KMS-11 (cell line): ENCODE data around the gene ASB6.

Experiments
- H2AFZ ChIP-seq: fragments of 200-600 bp; sonication (generic); 2 replicates; pipeline ENCODE4 v1.6.1; 2016; ENCODE audit warnings: antibody characterized with exemption, mixed run types, low read depth
- H3K27ac ChIP-seq: fragments of 200-600 bp; sonication (generic); 2 replicates; pipeline ENCODE4 v1.6.1; 2016; ENCODE audit warnings: mild to moderate bottlenecking, mixed run types
- H3K27me3 ChIP-seq: fragments of 200-600 bp; sonication (generic); 2 replicates; pipeline ENCODE4 v1.6.1; 2017; ENCODE audit warnings: mild to moderate bottlenecking, low read depth, mixed run types, moderate library complexity; ENCODE audit not compliant: insufficient read depth
- H3K36me3 ChIP-seq: fragments of 200-600 bp; sonication (generic); 2 replicates; pipeline ENCODE4 v1.6.1; 2017; ENCODE audit warnings: mild to moderate bottlenecking, mixed run types; ENCODE audit not compliant: insufficient read depth
- H3K4me1 ChIP-seq: fragments of 200-600 bp; sonication (generic); 2 replicates; pipeline ENCODE4 v1.6.1; 2016; ENCODE audit warnings: mild to moderate bottlenecking, low read depth, mixed run types; ENCODE audit not compliant: poor library complexity, severe bottlenecking
- H3K4me2 ChIP-seq: fragments of 200-600 bp; sonication (generic); 2 replicates; pipeline ENCODE4 v1.7.0; 2016; ENCODE audit warnings: mild to moderate bottlenecking, mixed run types
- H3K4me3 ChIP-seq: fragments of 200-600 bp; sonication (generic); IDR thresholded peaks from 2 replicates; pipeline ENCODE4 v1.6.1; 2017; ENCODE audit warnings: low read depth, low read length, mixed read lengths; ENCODE audit not compliant: insufficient read depth
- H3K79me2 ChIP-seq: fragments of 200-600 bp; sonication (generic); 2 replicates; pipeline ENCODE4 v1.6.1; 2016; ENCODE audit warnings: low read depth, mixed run types; ENCODE audit not compliant: insufficient read depth
- H3K9ac ChIP-seq: fragments of 200-600 bp; sonication (generic); 2 replicates; pipeline ENCODE4 v1.6.1; 2016; ENCODE audit warnings: mild to moderate bottlenecking, mixed run types
- H4K20me1 ChIP-seq: fragments of 200-600 bp; sonication (generic); 2 replicates; pipeline ENCODE4 v1.6.1; 2016; ENCODE audit warnings: mild to moderate bottlenecking, mixed run types; ENCODE audit not compliant: insufficient read depth
- TF ChIP-seq, protein P1 (sequence below): fragments of 200-600 bp; sonication (generic); conservative IDR thresholded peaks from 2 replicates; pipeline ENCODE4 v1.6.1; 2017; ENCODE audit warnings: low read depth, mild to moderate bottlenecking, antibody characterized with exemption, low read length, moderate library complexity, mixed read lengths

Gene ASB6

GRCh38 chr9:129650680-129651235 lies 8.8 kb upstream of the ASB6 start:
- Histone ChIP-seq H3K9ac (no peak overlapping the region), H3K79me2 (no peaks in the 10 kb centered on the region), H2AFZ (no peak overlapping the region), H3K27me3 (peaks cover 71% of the 10 kb centered on the region), H3K4me3 (no peak overlapping the region), H3K4me2 (no peak overlapping the region), H4K20me1 (no peaks in the 10 kb centered on the region), H3K4me1 (no peaks in the 10 kb centered on the region), H3K36me3 (no peaks in the 10 kb centered on the region), H3K27ac (no peak overlapping the region)
- TF ChIP-seq, protein P1, sequence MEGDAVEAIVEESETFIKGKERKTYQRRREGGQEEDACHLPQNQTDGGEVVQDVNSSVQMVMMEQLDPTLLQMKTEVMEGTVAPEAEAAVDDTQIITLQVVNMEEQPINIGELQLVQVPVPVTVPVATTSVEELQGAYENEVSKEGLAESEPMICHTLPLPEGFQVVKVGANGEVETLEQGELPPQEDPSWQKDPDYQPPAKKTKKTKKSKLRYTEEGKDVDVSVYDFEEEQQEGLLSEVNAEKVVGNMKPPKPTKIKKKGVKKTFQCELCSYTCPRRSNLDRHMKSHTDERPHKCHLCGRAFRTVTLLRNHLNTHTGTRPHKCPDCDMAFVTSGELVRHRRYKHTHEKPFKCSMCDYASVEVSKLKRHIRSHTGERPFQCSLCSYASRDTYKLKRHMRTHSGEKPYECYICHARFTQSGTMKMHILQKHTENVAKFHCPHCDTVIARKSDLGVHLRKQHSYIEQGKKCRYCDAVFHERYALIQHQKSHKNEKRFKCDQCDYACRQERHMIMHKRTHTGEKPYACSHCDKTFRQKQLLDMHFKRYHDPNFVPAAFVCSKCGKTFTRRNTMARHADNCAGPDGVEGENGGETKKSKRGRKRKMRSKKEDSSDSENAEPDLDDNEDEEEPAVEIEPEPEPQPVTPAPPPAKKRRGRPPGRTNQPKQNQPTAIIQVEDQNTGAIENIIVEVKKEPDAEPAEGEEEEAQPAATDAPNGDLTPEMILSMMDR = no peak

DNA sequence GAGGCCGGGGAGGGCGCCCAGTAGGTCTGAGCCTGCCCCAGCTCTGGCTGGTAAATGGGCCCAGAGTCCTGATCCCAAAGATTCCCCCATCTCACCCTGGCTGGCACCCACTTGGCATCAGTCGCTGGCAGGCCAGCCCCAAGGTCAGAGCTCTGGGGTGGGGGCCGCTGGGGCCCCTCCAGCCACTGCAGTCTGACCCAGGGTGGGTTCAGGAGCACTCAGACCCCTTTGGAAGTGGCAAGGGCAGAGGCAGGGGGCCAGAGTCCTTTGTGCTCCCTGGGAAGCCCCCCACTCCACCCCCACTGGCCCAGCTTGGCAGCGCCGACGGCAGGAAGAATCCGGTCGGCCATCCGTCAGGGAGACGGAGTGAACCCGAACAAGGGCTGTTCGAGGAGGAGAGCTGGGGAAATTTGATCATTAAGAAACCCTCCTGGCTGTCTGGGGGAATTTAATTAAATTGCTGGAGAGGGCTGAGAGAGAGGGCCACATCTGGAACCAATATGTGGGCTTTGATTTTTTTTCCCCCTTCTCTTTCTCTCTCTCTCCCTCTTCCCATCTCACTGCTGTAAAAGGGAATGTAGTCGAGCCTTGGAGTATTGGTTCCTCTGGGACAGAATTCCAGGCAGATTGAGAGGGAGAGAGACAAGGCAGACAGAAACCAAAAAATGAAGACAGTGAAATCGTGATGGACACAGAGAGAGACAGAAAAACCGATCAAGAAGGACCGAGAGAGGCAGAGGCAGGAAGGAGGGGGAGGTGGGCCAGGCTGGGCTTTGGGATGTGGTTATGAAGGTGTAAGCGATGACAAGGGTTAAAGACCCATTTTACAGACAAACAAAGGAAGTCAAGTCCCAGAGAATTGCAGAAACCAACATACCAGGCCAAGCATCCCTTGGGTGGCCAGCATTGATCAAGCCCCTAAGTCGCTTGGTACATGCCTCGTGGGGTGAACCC lies 8.1 kb upstream of the ASB6 start:
- Histone ChIP-seq H3K4me2 (no peak overlapping the region), H3K9ac (no peak overlapping the region), H3K4me3 (no peak overlapping the region), H3K4me1 (no peaks in the 10 kb centered on the region), H4K20me1 (no peaks in the 10 kb centered on the region), H3K79me2 (no peaks in the 10 kb centered on the region), H3K27ac (no peak overlapping the region), H3K27me3 (peaks cover 68% of the 10 kb centered on the region), H3K36me3 (no peaks in the 10 kb centered on the region), H2AFZ (no peak overlapping the region)
- TF ChIP-seq, protein P1 = no peak

- Histone ChIP-seq H3K4me1 (no peaks in the 10 kb centered on the region), H3K27me3 (peaks cover 61% of the 10 kb centered on the region), H3K9ac (no peak overlapping the region), H2AFZ (no peak overlapping the region), H3K27ac (no peak overlapping the region), H3K36me3 (no peaks in the 10 kb centered on the region), H4K20me1 (no peaks in the 10 kb centered on the region), H3K4me2 (no peak overlapping the region), H3K79me2 (no peaks in the 10 kb centered on the region), H3K4me3 (no peak overlapping the region)
- TF ChIP-seq, protein P1 = no peak
Observed at GRCh38 chr9:129648764-129649115, 6.8 kb upstream of the ASB6 start.

DNA sequence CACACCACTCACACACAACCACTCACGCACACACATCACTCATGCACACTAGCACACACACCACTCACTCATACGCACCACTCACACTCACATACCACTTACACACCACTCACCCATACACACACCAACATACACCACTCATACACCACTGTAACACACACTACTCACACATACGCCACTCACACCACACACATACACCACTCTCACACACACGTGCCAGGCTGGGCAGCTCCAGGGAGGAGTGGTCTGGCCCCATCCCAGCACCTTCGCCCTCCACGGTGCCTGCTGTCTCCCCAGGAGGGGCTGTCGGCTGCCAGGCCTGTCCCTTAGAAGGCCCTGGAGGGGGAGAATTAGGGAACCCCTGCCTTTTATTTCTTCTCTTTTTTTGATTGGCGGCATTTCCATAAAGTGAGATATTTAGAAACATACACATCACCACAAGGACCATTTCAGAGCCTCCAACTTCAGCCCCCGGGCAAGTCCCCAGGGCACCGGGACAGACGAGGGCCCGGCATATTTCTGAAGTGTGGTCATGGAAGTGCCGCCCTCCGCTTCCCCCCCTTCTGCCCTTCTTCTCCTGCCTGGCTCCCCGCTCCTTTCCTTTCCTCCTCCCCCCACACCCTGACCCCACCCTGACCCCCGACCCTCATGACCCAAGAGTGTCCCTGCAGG lies 6.3 kb upstream of the ASB6 start:
- Histone ChIP-seq H3K4me2 (no peak overlapping the region), H3K9ac (no peak overlapping the region), H3K36me3 (no peaks in the 10 kb centered on the region), H3K4me3 (no peak overlapping the region), H3K79me2 (no peaks in the 10 kb centered on the region), H2AFZ (no peak overlapping the region), H3K27me3 (peaks cover 57% of the 10 kb centered on the region), H3K27ac (no peak overlapping the region), H3K4me1 (no peaks in the 10 kb centered on the region), H4K20me1 (no peaks in the 10 kb centered on the region)
- TF ChIP-seq, protein P1 = no peak
